LNCAP (cell line): ENCODE data around the gene COL23A1.

Experiments used
- CTCF ChIP-seq: fragments of 450-650 bp; IDR thresholded peaks from 2 replicates; pipeline ENCODE4 v1.5.1; 2017; ENCODE audit warnings: mild to moderate bottlenecking

Gene COL23A1

GRCh38 chr5:178561746-178562264, 28.4 kb downstream of the COL23A1 start:
- TF ChIP-seq CTCF = no peak

- no peak for TF ChIP-seq CTCF
Observed at GRCh38 chr5:178560911-178561310, 29.3 kb downstream of the COL23A1 start.

- TF ChIP-seq CTCF = no peak
Observed at GRCh38 chr5:178557416-178557815, 32.8 kb downstream of the COL23A1 start.

GRCh38 chr5:178555771-178556211, 34.4 kb downstream of the COL23A1 start:
- no peak for TF ChIP-seq CTCF

GRCh38 chr5:178555005-178555404, 35.2 kb downstream of the COL23A1 start:
- no peak for TF ChIP-seq CTCF

GRCh38 chr5:178554311-178554710, 35.9 kb downstream of the COL23A1 start:
- TF ChIP-seq CTCF = no peak

GRCh38 chr5:178553517-178553916, 36.7 kb downstream of the COL23A1 start:
- no peak for TF ChIP-seq CTCF

GRCh38 chr5:178551468-178551867, 38.7 kb downstream of the COL23A1 start:
- TF ChIP-seq CTCF = no peak
